Mammary epithelial cell (primary cell): ENCODE data around the gene CORIN.

Experiments used
- CTCF ChIP-seq, 2 donors: IDR thresholded peaks in 1 of 2; conservative IDR thresholded peaks in 1 of 2; 2 replicates each; pipeline ENCODE4 v1.5.1; 2011 to 2012; ENCODE audit warnings: inconsistent platforms in 2 of 2, low read length in 2 of 2, mild to moderate bottlenecking in 2 of 2, control low read depth in 1 of 2, low read depth in 1 of 2; ENCODE audit not compliant: insufficient read depth in 1 of 2; ENCODE audit errors: extremely low read depth in 1 of 2
- EZH2 ChIP-seq: IDR thresholded peaks from 2 replicates; pipeline ENCODE4 v1.6.1; 2012; ENCODE audit warnings: low read length, inconsistent platforms, borderline replicate concordance

- TF ChIP-seq CTCF (conservative IDR thresholded peaks at IDR 0.05 in 1 of 2, IDR thresholded peaks at IDR 0.05 in 1 of 2; ENCODE audit: extremely low read depth in 1 of 2, insufficient read depth in 1 of 2, low read depth in 1 of 2, low read length in 2 of 2) (no peak), EZH2 (no peak)
Observed at GRCh38 chr4:47849466-47849865, 11.6 kb upstream of the CORIN start.
